HG02642 (cell line): ENCODE measurements around the gene NR2C2.
A peak's percentile ranks its signal among the peaks of the same experiment; 100 is the strongest.
"Not testable (repeated sequence)": the region's sequence is repeated elsewhere in the genome, so short reads cannot be mapped to it uniquely, and the experiment has no call there.

ENCODE experiments used
- ATAC-seq: cut with Tn5 transposase; IDR thresholded peaks from one replicate; pipeline ENCODE4 v1.9.1; 2021; ENCODE audit warnings: mild to moderate bottlenecking; ENCODE audit not compliant: unreplicated experiment, poor library complexity

The NR2C2 gene

GRCh38 chr3:14947100-14947885, at the start of gene NR2C2:
Gene NR2C2 (plus strand): TSS chr3:14947583. CDS start chr3:15003915, 56,332 bp downstream.
- ATAC-seq = peak; percentile 65

- no peak for ATAC-seq
Measured at GRCh38 chr3:14898929-14899328, 48.5 kb upstream of the NR2C2 start.

DNA sequence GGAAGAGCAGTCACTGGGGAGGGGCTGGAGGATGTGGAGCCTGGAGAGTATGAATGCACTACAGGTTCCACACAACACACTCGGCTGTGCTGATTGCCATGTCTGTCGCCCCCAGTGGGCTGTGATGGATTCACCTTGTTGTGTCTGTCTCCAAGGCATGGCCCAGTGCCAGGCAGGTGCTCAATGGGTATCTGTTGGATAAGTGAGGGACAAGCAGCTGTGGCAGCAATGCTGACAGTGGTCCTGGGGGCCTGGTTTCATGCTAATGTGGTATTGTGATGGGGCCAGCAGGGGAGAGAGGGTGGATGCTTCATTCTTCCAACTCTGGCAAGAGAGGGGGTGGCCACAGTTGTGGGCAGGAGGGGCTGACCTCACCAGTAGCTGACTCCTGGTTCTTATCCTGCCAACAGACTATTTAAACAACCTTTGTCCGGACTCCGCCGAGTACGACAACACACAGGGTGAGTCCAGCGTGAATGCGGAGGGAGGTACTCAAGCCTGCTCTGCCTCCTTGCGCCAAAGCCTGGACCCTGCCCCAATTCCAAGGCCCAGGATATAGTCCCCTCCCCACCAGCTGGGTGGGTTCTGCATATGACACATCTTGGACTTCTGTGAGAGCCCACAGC, 47.3 kb upstream of the NR2C2 start:
- ATAC-seq = no peak

DNA sequence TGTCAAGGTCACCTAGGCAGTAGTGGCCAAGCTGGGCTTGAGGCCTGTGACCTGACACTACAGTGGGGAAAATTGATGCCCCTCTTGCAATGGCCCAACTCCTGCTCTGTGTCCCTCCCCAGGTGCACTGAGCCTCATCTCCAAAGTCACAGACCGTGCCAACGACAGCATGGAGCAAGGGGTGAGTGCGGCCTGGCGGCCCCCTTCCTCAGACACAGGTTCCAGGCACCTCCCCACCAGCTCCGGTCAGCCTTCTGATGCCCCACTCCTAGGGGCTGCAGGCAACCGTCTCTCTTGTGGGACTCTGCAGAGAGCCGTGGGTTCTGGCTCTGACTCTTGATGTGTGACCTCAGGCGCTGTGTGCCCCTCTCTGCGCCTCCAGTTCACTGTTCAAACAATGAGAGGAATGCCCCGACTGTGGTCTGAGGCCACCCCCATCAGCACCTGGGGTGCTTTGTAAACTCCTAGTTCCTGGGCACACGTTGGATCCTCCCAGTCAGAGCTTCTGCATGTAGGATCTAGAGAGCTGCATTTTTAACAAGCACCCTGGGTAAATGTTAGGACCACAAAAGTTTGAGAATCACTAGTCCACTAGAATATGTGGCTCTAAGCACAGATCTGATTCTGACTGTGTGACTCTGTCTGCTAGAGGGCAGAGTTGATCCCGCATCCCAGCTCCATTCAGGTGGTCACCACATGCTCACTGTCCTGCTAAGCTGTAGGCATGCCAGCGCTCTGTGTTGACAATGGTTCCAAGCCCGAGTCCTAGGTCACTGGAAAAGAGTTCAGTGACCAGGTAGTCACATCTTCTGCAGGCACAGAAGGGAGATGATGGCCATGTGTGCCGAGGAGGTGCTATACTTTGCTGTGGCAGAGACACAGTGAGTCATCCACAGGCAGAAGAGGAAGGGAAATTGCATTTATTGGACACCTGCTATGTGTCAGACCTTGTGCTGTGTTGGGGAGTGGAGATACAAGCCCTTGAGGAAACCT, 46.2 kb upstream of the NR2C2 start:
- ATAC-seq = no peak

DNA sequence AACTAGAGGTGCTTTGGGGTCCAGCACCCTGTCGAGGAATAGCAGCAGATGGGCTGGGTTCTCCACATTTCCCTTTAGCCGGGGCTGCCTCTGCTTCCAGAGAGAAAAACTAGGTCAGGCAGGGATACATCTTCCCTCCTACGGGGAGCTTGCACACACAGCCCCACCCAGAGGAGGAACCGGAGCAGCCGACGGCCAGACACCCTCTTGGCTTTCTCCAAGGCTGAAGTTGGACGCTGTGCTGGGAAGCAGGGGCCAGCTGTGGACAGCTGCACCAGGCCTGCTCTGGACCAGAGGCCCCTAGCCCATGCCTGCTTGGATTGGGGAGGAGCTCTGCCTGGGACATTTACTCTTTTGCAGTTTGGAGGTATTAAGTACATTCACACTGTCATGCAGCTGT, 44.7 kb upstream of the NR2C2 start:
- ATAC-seq = no peak

DNA sequence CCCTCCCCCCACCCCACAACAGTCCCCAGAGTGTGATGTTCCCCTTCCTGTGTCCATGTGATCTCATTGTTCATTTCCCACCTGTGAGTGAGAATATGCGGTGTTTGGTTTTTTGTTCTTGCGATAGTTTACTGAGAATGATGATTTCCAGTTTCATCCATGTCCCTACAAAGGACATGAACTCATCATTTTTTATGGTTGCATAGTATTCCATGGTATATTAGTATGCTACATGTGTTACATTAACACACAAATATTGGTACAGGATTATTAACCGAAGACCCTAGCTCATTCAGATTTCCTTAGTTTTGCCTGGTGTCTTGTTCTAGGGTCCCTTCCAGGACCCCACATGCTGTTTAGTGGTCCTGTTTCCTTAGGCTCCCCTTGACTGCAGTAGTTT, 43.9 kb upstream of the NR2C2 start:
- ATAC-seq = not testable (repeated sequence)

- no peak for ATAC-seq
Measured at GRCh38 chr3:14905055-14905657, 42.2 kb upstream of the NR2C2 start.

DNA sequence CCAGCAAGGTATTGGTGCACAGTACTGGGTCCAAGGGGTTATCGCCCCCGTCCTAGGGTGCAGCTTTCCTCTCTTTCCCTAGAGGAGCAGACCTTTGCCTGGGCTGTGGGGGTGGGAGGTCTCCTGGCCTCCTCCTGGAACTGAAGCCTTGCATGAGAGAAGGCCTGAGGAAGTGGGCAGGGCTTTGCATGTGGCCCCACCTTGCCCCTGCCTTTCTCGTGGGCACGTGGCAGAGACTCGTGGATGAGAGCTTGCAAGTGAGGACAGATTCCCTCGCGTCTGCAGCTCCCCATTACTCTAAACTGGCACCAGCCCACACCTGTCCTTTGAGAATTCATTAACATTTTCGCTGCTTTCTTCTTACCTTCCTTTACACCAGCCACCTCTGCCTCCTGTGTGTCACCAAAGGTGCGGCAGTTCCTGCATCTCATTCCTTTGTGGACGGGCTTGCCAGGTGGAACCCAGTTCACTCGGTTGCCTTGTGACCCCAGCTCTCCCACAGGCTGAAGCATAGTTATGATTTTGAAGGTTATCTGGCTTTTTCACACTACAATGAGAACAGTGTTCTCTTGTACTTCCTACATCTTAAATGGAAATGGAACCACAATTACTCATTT, 40.9 kb upstream of the NR2C2 start:
- no peak for ATAC-seq

GRCh38 chr3:14907043-14907966, 40.1 kb upstream of the NR2C2 start:
- ATAC-seq = no peak

DNA sequence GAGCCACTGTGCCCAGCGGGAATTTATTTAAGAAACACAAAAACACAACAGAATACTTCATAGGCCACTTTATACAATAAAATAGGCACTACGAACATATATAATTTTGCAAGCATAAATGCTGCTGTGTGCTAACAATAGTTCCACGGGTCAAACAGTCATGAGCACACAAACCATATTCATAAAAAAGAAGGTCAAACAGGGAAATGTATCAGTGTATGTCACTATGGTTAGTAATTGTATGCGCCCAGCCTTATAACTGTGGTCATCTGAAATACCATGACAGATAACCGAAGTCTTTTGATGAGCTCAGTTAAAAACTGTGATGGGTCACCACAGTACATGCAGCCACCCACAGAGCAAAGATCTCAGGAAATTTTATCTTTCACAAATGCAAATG, 38.1 kb upstream of the NR2C2 start:
- ATAC-seq = no peak

DNA sequence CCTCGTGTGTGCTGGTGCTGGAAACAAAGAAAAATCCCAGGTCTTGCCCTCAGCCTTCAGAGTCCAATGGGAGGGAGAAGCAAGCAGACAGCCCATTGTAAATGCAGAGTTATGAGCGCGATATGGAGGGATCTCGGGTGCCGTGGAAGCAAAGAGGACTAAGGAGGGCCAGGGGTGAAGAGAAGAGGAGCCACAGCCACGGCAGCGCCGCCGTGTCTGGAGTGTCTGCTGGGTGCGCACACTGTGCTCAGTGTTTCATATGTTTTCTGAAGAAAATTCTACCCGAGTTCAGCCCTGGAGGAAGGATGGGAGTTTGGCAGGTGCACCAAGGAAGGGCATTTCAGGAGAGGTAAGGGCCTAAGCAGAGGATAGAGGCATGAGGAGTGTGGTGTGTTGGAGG, 35.7 kb upstream of the NR2C2 start:
- ATAC-seq = no peak

- no peak for ATAC-seq
Measured at GRCh38 chr3:14913071-14913925, 34.1 kb upstream of the NR2C2 start.

GRCh38 chr3:14913926-14914778, 33.2 kb upstream of the NR2C2 start:
- ATAC-seq = no peak

GRCh38 chr3:14914779-14915117, 32.6 kb upstream of the NR2C2 start:
- ATAC-seq = no peak

- no peak for ATAC-seq
Measured at GRCh38 chr3:14915636-14916222, 31.7 kb upstream of the NR2C2 start.

DNA sequence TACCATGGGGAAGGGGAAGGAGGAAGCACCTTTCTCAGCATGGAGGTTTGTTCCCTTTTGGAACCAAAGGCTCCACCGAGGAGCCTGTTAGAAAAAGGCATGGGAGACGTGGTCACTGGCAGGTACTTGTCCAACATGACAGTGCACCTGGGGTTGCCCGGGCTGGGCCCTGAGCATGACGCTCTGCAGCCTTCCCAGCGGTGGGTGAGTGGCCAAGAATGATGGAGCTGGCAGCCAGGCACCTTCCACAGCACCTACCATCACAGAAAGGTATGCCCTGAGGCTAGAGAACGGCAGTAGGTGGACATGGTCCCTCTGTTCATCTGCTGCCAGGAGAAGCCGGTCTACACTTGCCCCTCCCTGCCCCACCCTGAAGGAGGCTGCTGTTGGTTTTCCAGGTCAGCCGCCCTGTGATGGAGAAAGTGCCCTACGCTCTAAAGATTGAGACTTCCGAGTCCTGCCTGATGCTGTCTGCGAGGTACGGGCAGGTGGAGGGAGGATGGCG, 29.0 kb upstream of the NR2C2 start:
- no peak for ATAC-seq

- ATAC-seq = no peak
Measured at GRCh38 chr3:14920536-14920935, 26.8 kb upstream of the NR2C2 start.
